Liver (tissue), 3 donors: ENCODE data around the gene BRCA2.

Experiments
- CTCF ChIP-seq: fragments of 150-350 bp; IDR thresholded peaks from 2 replicates; pipeline ENCODE4 v1.5.1; 2017; ENCODE audit warnings: improper control_type of control experiment, low read depth, low read length; ENCODE audit not compliant: missing input control
- REST ChIP-seq: IDR thresholded peaks from 2 replicates; pipeline ENCODE4 v1.6.1; 2016; ENCODE audit warnings: antibody characterized with exemption, mild to moderate bottlenecking
- SP1 ChIP-seq: IDR thresholded peaks from 2 replicates; pipeline ENCODE4 v1.6.1; 2018; ENCODE audit warnings: antibody characterized with exemption, mild to moderate bottlenecking
- TAF1 ChIP-seq: conservative IDR thresholded peaks from 2 replicates; pipeline ENCODE4 v1.6.1; 2016; ENCODE audit warnings: antibody characterized with exemption, mild to moderate bottlenecking
- ZBTB33 ChIP-seq: IDR thresholded peaks from 2 replicates; pipeline ENCODE4 v1.6.1; 2016; ENCODE audit warnings: antibody characterized with exemption
- donor health status: healthy.
- donor health status: healthy.

- no peak for TF ChIP-seq ZBTB33
- no peak for TF ChIP-seq TAF1
- no peak for TF ChIP-seq CTCF
- TF ChIP-seq REST, result no peak
- TF ChIP-seq SP1, result peak; percentile 73
Measured at GRCh38 chr13:32446220-32446619, 130.9 kb downstream of the BRCA2 start.
